HCT116 (cell line): ENCODE measurements around the gene LDLR. TPM values are rescaled to one million over a fixed set of nuclear protein-coding genes. Genes with fewer than 3 reads are reported as not detected.
A peak's percentile ranks its signal among the peaks of the same experiment; 100 is the strongest.

Source experiments
- ATAC-seq: fragments of 200-7000 bp; cut with Tn5 transposase; 2 replicates; pipeline ENCODE4 v1.9.1; 2020; ENCODE audit warnings: mild to moderate bottlenecking, moderate library complexity
- BruUV-seq: library from RNA; stranded (reverse); fragments of 400-500 nt; replicated peaks from 2 replicates; lab custom pipeline; 2021; lab: Mats Ljungman, UMichigan
- CTCF ChIA-PET: fragments of 300-600 bp; sonication (Branson Sonifier 250); formaldehyde crosslinking; loops from one replicate; lab custom pipeline; 2021; ENCODE audit warnings: antibody characterized with exemption; lab: Charles Lee
- POLR2A ChIA-PET: fragments of 300-600, 350-600 bp; sonication (Branson Sonifier 250); formaldehyde crosslinking; loops from one replicate; lab custom pipeline; 2021; ENCODE audit warnings: antibody characterized with exemption; lab: Charles Lee
- RAD21 ChIA-PET, 2 experiments: fragments of 300-600 bp; sonication (Branson Sonifier 250); formaldehyde crosslinking; loops; one replicate each; lab custom pipeline; 2023; ENCODE audit warnings: low total read pairs in 2 of 2; ENCODE audit not compliant: uncharacterized antibody in 2 of 2, unreplicated experiment in 2 of 2, low non-redundant PET in 1 of 2; lab: Charles Lee
- DNase-seq: peaks from one replicate; pipeline ENCODE4 v3.0.0-alpha.2; 2010; ENCODE audit warnings: low read depth, low spot score
- H2AFZ ChIP-seq: fragments of 200-600 bp; shearing (Covaris generic), sonication (generic); 2 replicates; pipeline ENCODE4 v1.6.1; 2017; ENCODE audit warnings: low read depth, mixed run types, mixed read lengths, antibody characterized with exemption, low read length; ENCODE audit not compliant: poor library complexity, severe bottlenecking
- H3K27ac ChIP-seq: 2 replicates; pipeline ENCODE4 v1.5.1; 2012; ENCODE audit warnings: low read depth, low read length
- H3K27me3 ChIP-seq: fragments of 200-600 bp; sonication (generic); 2 replicates; pipeline ENCODE4 v1.6.1; 2016; ENCODE audit warnings: mixed run types, low read length, mixed read lengths; ENCODE audit not compliant: insufficient read depth
- H3K36me3 ChIP-seq, 2 experiments: fragments of 200-500 bp in 1 of 2; fragments of 200-600 bp in 1 of 2; sonication (Bioruptor generic) in 1 of 2; sonication (generic) in 1 of 2; 2 replicates each; pipeline versions ENCODE4 v1.5.1 to v1.6.1; 2014 to 2016; ENCODE audit warnings: low read length in 2 of 2, inconsistent platforms in 1 of 2, mixed read lengths in 1 of 2, mixed run types in 1 of 2; ENCODE audit not compliant: insufficient read depth in 2 of 2, control insufficient read depth in 1 of 2
- H3K4me1 ChIP-seq, 2 experiments: fragments of 200-600 bp in 1 of 2; sonication (generic) in 1 of 2; 2 replicates each; pipeline versions ENCODE4 v1.5.1 to v1.6.1; 2012 to 2017; ENCODE audit warnings: low read length in 2 of 2, inconsistent platforms in 1 of 2, mild to moderate bottlenecking in 1 of 2, mixed read lengths in 1 of 2, mixed run types in 1 of 2, moderate library complexity in 1 of 2; ENCODE audit not compliant: insufficient read depth in 2 of 2, control insufficient read depth in 1 of 2
- H3K4me2 ChIP-seq: fragments of 200-600 bp; sonication (generic); 2 replicates; pipeline ENCODE4 v1.6.1; 2017; ENCODE audit warnings: mixed run types, low read length, mixed read lengths
- H3K4me3 ChIP-seq, 2 experiments: fragments of 200-600 bp in 1 of 2; sonication (generic) in 1 of 2; replicated peaks in 1 of 2; 2 replicates each; pipeline ENCODE4 v1.5.1; 2011 to 2016; ENCODE audit warnings: low read length in 2 of 2, control low read depth in 1 of 2, low read depth in 1 of 2, mild to moderate bottlenecking in 1 of 2, mixed read lengths in 1 of 2, mixed run types in 1 of 2
- H3K79me2 ChIP-seq: fragments of 200-600 bp; sonication (generic); 2 replicates; pipeline ENCODE4 v1.6.1; 2017; ENCODE audit warnings: mild to moderate bottlenecking, mixed run types, low read length, moderate library complexity, mixed read lengths; ENCODE audit not compliant: insufficient read depth
- H3K9ac ChIP-seq: fragments of 200-600 bp; sonication (generic); 2 replicates; pipeline ENCODE4 v1.6.1; 2016; ENCODE audit warnings: low read length, mixed read lengths
- H3K9me2 ChIP-seq: fragments of 200-600 bp; sonication (generic), shearing (Covaris generic); 2 replicates; pipeline ENCODE4 v1.6.1; 2017; ENCODE audit warnings: mixed run types, mild to moderate bottlenecking, moderate library complexity; ENCODE audit not compliant: insufficient read depth
- H3K9me3 ChIP-seq, 2 experiments: fragments of 200-500 bp in 1 of 2; fragments of 200-600 bp in 1 of 2; sonication (Bioruptor generic) in 1 of 2; sonication (generic) in 1 of 2; 2 replicates each; pipeline ENCODE4 v1.6.1; 2014 to 2017; ENCODE audit warnings: low read length in 2 of 2, mixed read lengths in 2 of 2, inconsistent platforms in 1 of 2, low read depth in 1 of 2, mild to moderate bottlenecking in 1 of 2, mixed run types in 1 of 2, moderate library complexity in 1 of 2; ENCODE audit not compliant: control insufficient read depth in 1 of 2, insufficient read depth in 1 of 2
- H4K20me1 ChIP-seq: fragments of 200-600 bp; sonication (generic), shearing (Covaris generic); 2 replicates; pipeline ENCODE4 v1.6.1; 2017; ENCODE audit warnings: mixed run types, mild to moderate bottlenecking, moderate library complexity; ENCODE audit not compliant: insufficient read depth
- CBX3 ChIP-seq: IDR thresholded peaks from 2 replicates; pipeline ENCODE4 v1.6.1; 2012; ENCODE audit warnings: low read depth
- CEBPB ChIP-seq: IDR thresholded peaks from 2 replicates; pipeline ENCODE4 v1.6.1; 2012; ENCODE audit warnings: low read depth
- EGR1 ChIP-seq: IDR thresholded peaks from 2 replicates; pipeline ENCODE4 v1.6.1; 2012; ENCODE audit warnings: low read depth
- FOSL1 ChIP-seq: IDR thresholded peaks from 2 replicates; pipeline ENCODE4 v1.6.1; 2012; ENCODE audit warnings: low read depth
- POLR2A ChIP-seq: IDR thresholded peaks from 2 replicates; pipeline ENCODE4 v1.7.0; 2011; ENCODE audit warnings: borderline replicate concordance; ENCODE audit not compliant: insufficient read depth, insufficient read length; ENCODE audit errors: extremely low read depth
- POLR2AphosphoS5 ChIP-seq: IDR thresholded peaks from 2 replicates; pipeline ENCODE4 v1.6.1; 2011; ENCODE audit warnings: mild to moderate bottlenecking, low read depth, low read length, moderate library complexity
- SP1 ChIP-seq: IDR thresholded peaks from 2 replicates; pipeline ENCODE4 v1.6.1; 2012; ENCODE audit warnings: low read depth
- TCF7L2 ChIP-seq: IDR thresholded peaks from 2 replicates; pipeline ENCODE4 v1.7.0; 2011; ENCODE audit warnings: borderline replicate concordance, inconsistent platforms; ENCODE audit not compliant: insufficient read depth, insufficient read length; ENCODE audit errors: extremely low read depth
- YY1 ChIP-seq: IDR thresholded peaks from 2 replicates; pipeline ENCODE4 v1.6.1; 2011; ENCODE audit warnings: low read length, low read depth, moderate library complexity, mild to moderate bottlenecking; ENCODE audit not compliant: insufficient replicate concordance; ENCODE audit errors: extremely low read depth
- intact Hi-C: fragments of 100-400 bp; cut with micrococcal nuclease; formaldehyde crosslinking; loops from 2 replicates; pipeline ENCODE4 v1.10.0; 2022
- total RNA-seq: library from RNA; stranded (reverse); gene quantifications from one replicate; pipeline ENCODE4 v1.2.1, GENCODE V29; 2021; ENCODE audit not compliant: unreplicated experiment
- TF ChIP-seq, protein P1 (sequence below): IDR thresholded peaks from 2 replicates; pipeline ENCODE4 v1.6.1; 2011; ENCODE audit warnings: mild to moderate bottlenecking, low read length, moderate library complexity; ENCODE audit not compliant: insufficient replicate concordance; ENCODE audit errors: extremely low read depth
- TF ChIP-seq, protein P2 (sequence below): IDR thresholded peaks from 2 replicates; pipeline ENCODE4 v1.6.1; 2012

The LDLR gene
- total RNA-seq, 1 experiment from 2014 or later: 92.4 TPM

DNA sequence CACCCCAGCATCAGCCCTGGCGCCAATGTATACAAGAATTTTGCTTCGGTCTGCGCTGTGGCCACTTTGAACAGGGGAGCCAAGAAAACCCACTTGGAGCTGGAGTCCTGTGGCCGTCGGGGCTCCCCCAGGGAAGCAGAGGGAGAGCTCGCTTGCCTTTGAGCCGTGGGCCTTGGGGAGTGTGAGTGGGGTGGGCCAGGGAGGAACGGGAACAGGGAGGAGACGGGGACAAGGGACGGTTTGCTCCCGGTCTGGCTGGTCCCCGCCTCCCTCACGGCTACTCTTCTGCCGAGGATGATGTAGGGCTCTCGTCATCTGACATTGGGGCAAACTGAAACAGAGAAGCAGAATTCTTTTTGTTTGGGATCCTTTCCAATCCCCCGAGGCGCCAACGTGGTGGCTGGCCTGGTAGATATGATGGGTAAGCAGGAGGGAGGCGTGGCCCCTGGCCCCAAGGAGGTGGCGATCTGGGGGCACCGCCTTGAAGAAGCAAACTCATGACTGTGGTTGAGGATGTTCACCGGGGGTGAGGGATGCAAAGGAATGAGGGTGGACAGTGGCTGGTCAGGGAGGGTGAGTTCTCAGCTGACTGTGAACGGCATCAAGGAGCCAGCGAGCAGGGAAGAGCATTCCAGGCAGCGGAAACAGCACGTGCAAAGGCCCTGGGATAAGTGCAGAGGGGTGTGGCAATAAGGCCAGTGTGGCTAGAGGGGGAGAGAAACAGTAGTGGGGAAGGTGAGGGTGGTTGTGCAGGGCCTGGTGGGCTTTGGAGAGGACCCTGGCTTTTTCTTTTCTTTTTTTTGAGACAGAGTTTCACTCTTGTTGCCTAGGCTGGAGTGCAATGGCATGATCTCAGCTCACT is 77.2 kb downstream of the LDLR start (continued):
- TF ChIP-seq CEBPB (no peak), TCF7L2 (no peak), YY1 (no peak), POLR2A (no peak), EGR1 (no peak), SP1 (no peak)
- TF ChIP-seq, protein P1, sequence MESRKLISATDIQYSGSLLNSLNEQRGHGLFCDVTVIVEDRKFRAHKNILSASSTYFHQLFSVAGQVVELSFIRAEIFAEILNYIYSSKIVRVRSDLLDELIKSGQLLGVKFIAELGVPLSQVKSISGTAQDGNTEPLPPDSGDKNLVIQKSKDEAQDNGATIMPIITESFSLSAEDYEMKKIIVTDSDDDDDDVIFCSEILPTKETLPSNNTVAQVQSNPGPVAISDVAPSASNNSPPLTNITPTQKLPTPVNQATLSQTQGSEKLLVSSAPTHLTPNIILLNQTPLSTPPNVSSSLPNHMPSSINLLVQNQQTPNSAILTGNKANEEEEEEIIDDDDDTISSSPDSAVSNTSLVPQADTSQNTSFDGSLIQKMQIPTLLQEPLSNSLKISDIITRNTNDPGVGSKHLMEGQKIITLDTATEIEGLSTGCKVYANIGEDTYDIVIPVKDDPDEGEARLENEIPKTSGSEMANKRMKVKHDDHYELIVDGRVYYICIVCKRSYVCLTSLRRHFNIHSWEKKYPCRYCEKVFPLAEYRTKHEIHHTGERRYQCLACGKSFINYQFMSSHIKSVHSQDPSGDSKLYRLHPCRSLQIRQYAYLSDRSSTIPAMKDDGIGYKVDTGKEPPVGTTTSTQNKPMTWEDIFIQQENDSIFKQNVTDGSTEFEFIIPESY: no peak
- TF ChIP-seq, protein P2, sequence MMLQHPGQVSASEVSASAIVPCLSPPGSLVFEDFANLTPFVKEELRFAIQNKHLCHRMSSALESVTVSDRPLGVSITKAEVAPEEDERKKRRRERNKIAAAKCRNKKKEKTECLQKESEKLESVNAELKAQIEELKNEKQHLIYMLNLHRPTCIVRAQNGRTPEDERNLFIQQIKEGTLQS: no peak

DNA sequence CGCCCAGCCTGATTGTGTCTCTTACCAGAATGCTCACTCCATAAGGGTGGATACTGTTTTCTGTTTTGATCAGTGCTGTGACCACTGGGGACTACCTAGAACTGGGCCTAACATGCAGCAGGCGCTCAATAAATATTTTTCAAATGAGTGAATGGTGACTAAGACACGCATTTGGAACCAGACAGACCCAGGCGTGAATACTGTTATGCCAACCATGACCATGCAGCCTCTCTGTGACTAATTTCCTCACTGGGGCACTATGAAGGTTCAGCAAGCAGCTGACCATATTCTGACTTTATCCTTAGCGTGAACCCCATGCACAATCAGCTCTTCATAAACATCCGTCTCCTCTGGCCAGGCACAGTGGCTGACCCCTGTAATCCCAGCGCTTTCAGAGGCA is 79.3 kb downstream of the LDLR start:
- no peaks in the 10 kb centered on the region for H3K9me3 ChIP-seq
- no peak overlapping the region for H3K9ac ChIP-seq
- H3K4me1 ChIP-seq: peaks cover 0 to 16% of the 10 kb centered on the region in 2 experiments; a peak in 1 of 4 replicates
- intact Hi-C loops: no loop called here
- no peaks in the 10 kb centered on the region for H3K27me3 ChIP-seq
- no peaks in the 10 kb centered on the region for H4K20me1 ChIP-seq
- H3K4me3 ChIP-seq: no peak overlapping the region
- DNase-seq (peak; percentile 19), ATAC-seq (peak; percentile 54)
- peaks cover 3 to 5% of the 10 kb centered on the region in 2 experiments; a peak in 2 of 4 replicates for H3K36me3 ChIP-seq
- TF ChIP-seq POLR2AphosphoS5 (no peak), FOSL1 (peak; percentile 32; the same call in 1 of the 2 replicates), CBX3 (0 out of 2 replicates have a peak, but pooled peaks have one; percentile 18)
- ChIA-PET POLR2A (interaction anchor here (0.6 kb wide), 1 partner anchor 11 kb away, joined by 3 read pairs; no protein-coding TSS in a partner anchor), RAD21 (no interaction called here), CTCF (no interaction called here)
- H3K79me2 ChIP-seq: no peaks in the 10 kb centered on the region
- no TSS peak for BruUV-seq
- no peak overlapping the region for H2AFZ ChIP-seq
- peak overlapping the region; percentile 11; the same call in 1 of the 2 replicates for H3K4me2 ChIP-seq
- H3K9me2 ChIP-seq: no peaks in the 10 kb centered on the region
- 0 out of 2 replicates have a peak overlapping the region, but pooled peaks have one; percentile 8 for H3K27ac ChIP-seq
